ENCODE data around the gene DAPL1.
"Not testable (repeated sequence)": the region's sequence is repeated elsewhere in the genome, so short reads cannot be mapped to it uniquely, and the experiment has no call there.

DAPL1 gene

DNA sequence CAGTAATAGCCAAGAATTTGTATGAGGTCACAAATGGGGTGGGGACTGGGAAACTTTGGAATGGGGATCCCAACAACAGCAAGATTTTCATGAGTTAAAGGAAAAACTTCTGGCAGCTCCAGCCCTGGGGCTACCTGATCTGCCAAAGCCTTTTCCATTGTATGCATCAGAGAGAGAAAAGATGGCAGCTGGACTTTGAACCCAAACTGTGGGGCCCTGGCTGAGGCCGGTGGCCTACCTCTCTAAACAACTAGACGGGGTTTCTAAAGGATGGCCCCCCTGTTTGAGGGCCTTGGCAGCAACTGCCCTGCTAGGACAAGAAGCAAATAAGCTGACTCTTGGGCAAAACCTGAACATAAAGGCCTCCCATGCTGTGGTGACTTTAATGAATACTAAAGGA, 52.4 kb downstream of the DAPL1 start:
- not testable (repeated sequence) for H3K9me3 ChIP-seq (ENCODE audit: control insufficient read depth, insufficient read depth, low read depth, low read length); H3K36me3 ChIP-seq (ENCODE audit: control insufficient read depth, insufficient read depth, low read length); H3K27me3 ChIP-seq (ENCODE audit: control insufficient read depth, insufficient read depth, low read length); H3K27ac ChIP-seq (ENCODE audit: low read depth, low read length); H3K9ac ChIP-seq (ENCODE audit: low read length); H3K4me3 ChIP-seq (ENCODE audit: low read depth, low read length)
- H3K4me1 ChIP-seq (ENCODE audit: control insufficient read depth, insufficient read depth, low read length) = peaks cover 10% of the 10 kb centered on the region

DNA sequence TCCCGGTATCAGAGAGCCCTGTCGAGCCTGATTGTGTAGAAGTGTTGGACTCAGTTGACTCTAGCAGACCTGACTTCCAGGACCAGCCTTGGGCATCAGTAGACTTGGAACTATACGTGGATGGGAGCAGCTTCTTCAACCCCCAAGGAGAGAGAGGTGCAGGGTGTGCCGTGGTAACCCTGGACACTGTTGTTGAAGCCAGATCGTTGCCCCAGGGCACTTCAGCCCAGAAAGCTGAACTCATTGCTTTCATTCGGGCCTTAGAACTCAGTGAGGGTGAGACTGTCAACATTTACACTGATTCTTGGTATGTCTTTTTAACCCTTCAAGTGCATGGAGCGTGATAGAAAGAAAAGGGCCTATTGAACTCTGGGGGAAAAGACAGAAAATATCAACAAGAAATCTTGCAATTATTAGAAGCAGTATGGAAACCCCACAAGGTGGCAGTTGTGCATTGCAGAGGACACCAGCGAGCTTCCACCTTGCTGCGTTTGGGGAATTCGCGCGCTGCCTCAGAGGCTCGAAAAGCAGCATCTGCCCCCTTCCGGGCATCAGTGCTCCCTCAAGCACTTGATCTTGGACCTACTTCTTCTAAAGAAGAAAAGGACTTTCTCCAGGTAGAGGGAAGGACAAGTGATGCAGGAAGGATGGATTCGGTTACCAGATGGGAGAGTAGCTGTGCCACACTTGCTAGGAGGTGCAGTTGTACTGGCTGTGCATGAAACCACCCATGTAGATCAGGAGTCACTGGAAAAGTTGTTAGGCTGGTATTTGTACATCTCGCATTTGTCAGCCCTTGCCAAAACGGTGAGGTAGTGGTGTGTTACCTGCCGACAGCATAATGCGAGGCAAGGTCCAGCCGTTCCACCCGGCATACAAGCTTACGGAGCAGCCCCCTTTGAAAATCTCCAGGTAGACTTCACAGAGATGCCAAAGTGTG, 53.2 kb downstream of the DAPL1 start:
- H3K36me3 ChIP-seq (ENCODE audit: control insufficient read depth, insufficient read depth, low read length); H3K9me3 ChIP-seq (ENCODE audit: control insufficient read depth, insufficient read depth, low read depth, low read length); H3K9ac ChIP-seq (ENCODE audit: low read length); H3K27me3 ChIP-seq (ENCODE audit: control insufficient read depth, insufficient read depth, low read length); H3K4me3 ChIP-seq (ENCODE audit: low read depth, low read length); H3K27ac ChIP-seq (ENCODE audit: low read depth, low read length): not testable (repeated sequence)
- peaks cover 10% of the 10 kb centered on the region for H3K4me1 ChIP-seq (ENCODE audit: control insufficient read depth, insufficient read depth, low read length)

DNA sequence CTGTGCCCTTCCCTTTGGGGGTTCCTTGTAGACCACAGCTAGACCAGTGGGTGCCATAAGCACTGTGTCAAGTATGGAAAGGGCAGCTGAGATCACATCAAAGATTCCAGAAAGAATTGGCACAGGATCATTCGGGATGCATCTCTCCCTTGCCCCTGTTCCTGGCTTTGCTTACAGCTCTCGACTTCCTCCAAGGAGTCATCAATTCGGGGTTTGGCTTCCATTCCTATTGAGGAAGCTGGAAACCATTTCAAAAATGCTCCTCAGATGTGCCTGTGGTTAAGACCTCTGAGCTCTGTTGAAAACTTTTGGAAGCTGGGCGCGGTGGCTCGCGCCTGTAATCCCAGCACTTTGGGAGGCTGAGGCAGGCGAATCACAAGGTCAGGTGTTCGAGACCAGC, 65.1 kb downstream of the DAPL1 start:
- H3K4me1 ChIP-seq (ENCODE audit: control insufficient read depth, insufficient read depth, low read length); H3K27ac ChIP-seq (ENCODE audit: low read depth, low read length); H3K36me3 ChIP-seq (ENCODE audit: control insufficient read depth, insufficient read depth, low read length); H3K9me3 ChIP-seq (ENCODE audit: control insufficient read depth, insufficient read depth, low read depth, low read length); H3K4me3 ChIP-seq (ENCODE audit: low read depth, low read length); H3K9ac ChIP-seq (ENCODE audit: low read length); H3K27me3 ChIP-seq (ENCODE audit: control insufficient read depth, insufficient read depth, low read length): not testable (repeated sequence)

DNA sequence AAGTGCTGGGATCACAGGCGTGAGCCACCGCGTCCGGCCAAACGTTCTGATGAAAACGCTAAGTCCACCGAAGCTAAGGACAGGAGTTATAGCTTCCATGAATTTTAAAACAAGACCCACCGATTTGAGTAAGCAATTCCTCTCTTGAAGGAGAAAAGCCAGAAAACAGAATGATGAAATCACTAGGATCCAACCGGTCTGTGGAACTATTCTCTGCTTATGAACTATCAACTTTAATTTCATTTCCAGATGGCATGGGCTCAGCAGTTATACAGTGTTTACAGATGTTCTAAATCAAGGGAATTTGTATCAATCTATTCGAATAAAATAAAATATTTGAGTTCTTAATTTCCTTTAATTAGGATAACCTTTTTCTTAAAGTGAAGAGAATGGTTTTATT, 66.5 kb downstream of the DAPL1 start:
- H3K9ac ChIP-seq (ENCODE audit: low read length); H3K9me3 ChIP-seq (ENCODE audit: control insufficient read depth, insufficient read depth, low read depth, low read length); H3K27me3 ChIP-seq (ENCODE audit: control insufficient read depth, insufficient read depth, low read length); H3K27ac ChIP-seq (ENCODE audit: low read depth, low read length); H3K4me3 ChIP-seq (ENCODE audit: low read depth, low read length); H3K4me1 ChIP-seq (ENCODE audit: control insufficient read depth, insufficient read depth, low read length); H3K36me3 ChIP-seq (ENCODE audit: control insufficient read depth, insufficient read depth, low read length): not testable (repeated sequence)

DNA sequence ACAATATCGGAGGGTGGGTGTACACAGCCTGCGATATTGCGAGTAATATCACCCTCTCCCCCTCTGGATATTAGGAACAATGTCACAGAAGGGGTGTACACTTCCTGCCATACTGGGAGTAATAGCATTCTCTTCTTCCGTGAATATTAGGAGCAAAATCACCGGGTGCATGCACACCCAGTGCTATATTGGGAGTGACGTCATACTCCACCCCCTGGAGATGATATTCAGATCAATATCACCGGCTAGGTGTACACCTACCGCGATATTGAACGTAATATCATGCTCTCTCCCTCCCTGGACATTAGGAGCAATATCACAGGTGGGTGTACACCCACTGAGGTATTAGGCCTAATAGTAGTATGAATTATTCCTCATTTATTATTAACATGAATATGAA, 70.4 kb downstream of the DAPL1 start:
- H3K4me1 ChIP-seq (ENCODE audit: control insufficient read depth, insufficient read depth, low read length); H3K9me3 ChIP-seq (ENCODE audit: control insufficient read depth, insufficient read depth, low read depth, low read length); H3K4me3 ChIP-seq (ENCODE audit: low read depth, low read length); H3K9ac ChIP-seq (ENCODE audit: low read length); H3K27ac ChIP-seq (ENCODE audit: low read depth, low read length); H3K36me3 ChIP-seq (ENCODE audit: control insufficient read depth, insufficient read depth, low read length); H3K27me3 ChIP-seq (ENCODE audit: control insufficient read depth, insufficient read depth, low read length): not testable (repeated sequence)
